NB4 (cell line): ENCODE data around the gene ATP9B.

ENCODE experiments used
- CTCF ChIP-seq: IDR thresholded peaks from one replicate; pipeline ENCODE4 v1.5.1; 2012; ENCODE audit warnings: low read depth, low read length
- MAX ChIP-seq: IDR thresholded peaks from 2 replicates; pipeline ENCODE4 v1.6.1; 2011; ENCODE audit warnings: low read depth, low read length
- MYC ChIP-seq: IDR thresholded peaks from 2 replicates; pipeline ENCODE4 v1.6.1; 2011; ENCODE audit warnings: low read depth, low read length
- POLR2A ChIP-seq: IDR thresholded peaks from 2 replicates; pipeline ENCODE4 v1.6.1; 2011; ENCODE audit warnings: mild to moderate bottlenecking; ENCODE audit not compliant: insufficient read length; ENCODE audit errors: extremely low read depth

GRCh38 chr18:79336556-79337142 lies 267.5 kb downstream of the ATP9B start:
- TF ChIP-seq CTCF (no peak), MYC (no peak), MAX (no peak), POLR2A (no peak)
